Panc1 (cell line): ENCODE results near the gene JPT2. TPM values are rescaled to one million over a fixed set of nuclear protein-coding genes. Genes with fewer than 3 reads are reported as not detected.

Source experiments
- ATAC-seq: fragments of 200-7000 bp; cut with Tn5 transposase; 2 replicates; pipeline ENCODE4 v1.9.1; 2020; ENCODE audit warnings: mild to moderate bottlenecking, moderate library complexity
- BruUV-seq: library from RNA; stranded (reverse); fragments of 400-500 nt; replicated peaks from 2 replicates; lab custom pipeline; 2021; lab: Mats Ljungman, UMichigan
- CTCF ChIA-PET: fragments of 300-600 bp; sonication (Branson Sonifier 250); formaldehyde crosslinking; loops from one replicate; lab custom pipeline; 2022; ENCODE audit warnings: antibody characterized with exemption; lab: Charles Lee
- POLR2A ChIA-PET: fragments of 300-600 bp; sonication (Branson Sonifier 250); formaldehyde crosslinking; loops from one replicate; lab custom pipeline; 2022; ENCODE audit warnings: antibody characterized with exemption; lab: Charles Lee
- DNase-seq: peaks from one replicate; pipeline ENCODE4 v3.0.0-alpha.2; 2010; ENCODE audit warnings: low read depth, low spot score
- H3K27ac ChIP-seq: 2 replicates; pipeline ENCODE4 v1.5.1; 2011; ENCODE audit warnings: mild to moderate bottlenecking, low read length, inconsistent platforms
- H3K27me3 ChIP-seq: fragments of 200-500 bp; sonication (Bioruptor generic); 2 replicates; pipeline ENCODE4 v1.6.0; 2014; ENCODE audit warnings: low read length, inconsistent platforms; ENCODE audit not compliant: control insufficient read depth, insufficient read depth
- H3K36me3 ChIP-seq: fragments of 200-500 bp; sonication (Bioruptor generic); 2 replicates; pipeline ENCODE4 v1.5.1; 2014; ENCODE audit warnings: inconsistent platforms, mild to moderate bottlenecking, low read length, moderate library complexity; ENCODE audit not compliant: control insufficient read depth, insufficient read depth
- H3K4me1 ChIP-seq: 2 replicates; pipeline ENCODE4 v1.5.1; 2011; ENCODE audit warnings: inconsistent platforms, mild to moderate bottlenecking, low read length, moderate library complexity; ENCODE audit not compliant: control insufficient read depth, insufficient read depth
- H3K4me3 ChIP-seq, 2 experiments: 2 replicates each; pipeline ENCODE4 v1.5.1; 2011 to 2012; ENCODE audit warnings: low read depth in 2 of 2, low read length in 2 of 2, mild to moderate bottlenecking in 2 of 2, inconsistent platforms in 1 of 2, moderate library complexity in 1 of 2
- H3K9me3 ChIP-seq: fragments of 200-500 bp; sonication (Bioruptor generic); 2 replicates; pipeline ENCODE4 v1.5.1; 2014; ENCODE audit warnings: low read depth, mild to moderate bottlenecking, inconsistent platforms, low read length, moderate library complexity; ENCODE audit not compliant: control insufficient read depth, insufficient read depth
- CTCF ChIP-seq: fragments of 450-650 bp; IDR thresholded peaks from 2 replicates; pipeline ENCODE4 v1.5.1; 2017; ENCODE audit warnings: mild to moderate bottlenecking
- POLR2AphosphoS5 ChIP-seq: IDR thresholded peaks from 2 replicates; pipeline ENCODE4 v1.6.1; 2012; ENCODE audit warnings: mild to moderate bottlenecking, low read depth, low read length, moderate library complexity
- REST ChIP-seq, 2 experiments: IDR thresholded peaks; 2 replicates each; pipeline ENCODE4 v1.6.1; 2011 to 2012; ENCODE audit warnings: low read depth in 2 of 2, control low read depth in 1 of 2, low read length in 1 of 2, mild to moderate bottlenecking in 1 of 2, moderate library complexity in 1 of 2; ENCODE audit not compliant: insufficient read depth in 1 of 2
- SIN3A ChIP-seq: IDR thresholded peaks from 2 replicates; pipeline ENCODE4 v1.6.1; 2012; ENCODE audit warnings: low read depth, mild to moderate bottlenecking, low read length, moderate library complexity, borderline replicate concordance; ENCODE audit not compliant: insufficient read depth
- TCF7L2 ChIP-seq: IDR thresholded peaks from 2 replicates; pipeline ENCODE4 v1.6.1; 2011; ENCODE audit warnings: mild to moderate bottlenecking, low read depth, low read length, inconsistent platforms
- in situ Hi-C: cut with HindIII; loops from 2 replicates; pipeline ENCODE4 v1.10.0; 2016; ENCODE audit warnings: low sequenced_read_pairs, low pct_unique_long_range_greater_than_20kb
- intact Hi-C: fragments of 100-400 bp; cut with micrococcal nuclease; formaldehyde crosslinking; loops from one replicate; pipeline ENCODE4 v1.10.0; 2022; ENCODE audit not compliant: unreplicated experiment
- total RNA-seq: library from RNA; stranded (reverse); gene quantifications from one replicate; pipeline ENCODE4 v1.2.1, GENCODE V29; 2021; ENCODE audit not compliant: unreplicated experiment

Gene JPT2
- total RNA-seq, 1 experiment from 2014 or later: 200 TPM

GRCh38 chr16:1746693-1747195 lies 68.7 kb downstream of the JPT2 start:
- Histone ChIP-seq H3K9me3 (no peaks in the 10 kb centered on the region), H3K4me3 (no peak overlapping the region), H3K4me1 (no peaks in the 10 kb centered on the region), H3K27ac (no peak overlapping the region), H3K27me3 (no peaks in the 10 kb centered on the region), H3K36me3 (no peaks in the 10 kb centered on the region; the same call in 1 of the 2 replicates)
- ChIA-PET POLR2A (no interaction called here), CTCF (no interaction called here)
- no peak for DNase-seq
- no TSS peak for BruUV-seq
- intact Hi-C loops: no loop called here
- no peak for TF ChIP-seq TCF7L2
- TF ChIP-seq REST (IDR thresholded peaks at IDR 0.05; ENCODE audit: insufficient read depth in 1 of 2, low read depth in 2 of 2, low read length in 1 of 2): no peak
- no peak for TF ChIP-seq POLR2AphosphoS5
- TF ChIP-seq CTCF: no peak
- TF ChIP-seq SIN3A: no peak
- no peak for ATAC-seq
- in situ Hi-C loops: no loop called here

- intact Hi-C loops: no loop called here
- Histone ChIP-seq H3K9me3 (no peaks in the 10 kb centered on the region), H3K27me3 (no peaks in the 10 kb centered on the region), H3K27ac (no peak overlapping the region), H3K4me3 (no peak overlapping the region), H3K4me1 (no peaks in the 10 kb centered on the region), H3K36me3 (peaks cover 3% of the 10 kb centered on the region; the same call in 1 of the 2 replicates)
- in situ Hi-C loops: no loop called here
- no TSS peak for BruUV-seq
- no peak for DNase-seq
- POLR2A ChIA-PET: no interaction called here
- TF ChIP-seq CTCF: no peak
- TF ChIP-seq POLR2AphosphoS5: no peak
- TF ChIP-seq SIN3A: no peak
- TF ChIP-seq TCF7L2: no peak
- no peak for TF ChIP-seq REST (IDR thresholded peaks at IDR 0.05; ENCODE audit: insufficient read depth in 1 of 2, low read depth in 2 of 2, low read length in 1 of 2)
- CTCF ChIA-PET: no interaction called here
- ATAC-seq: no peak
These were observed 69.9 kb downstream of the JPT2 start for GRCh38 chr16:1747934-1748333.
